ENCODE results near the gene SMARCA5.

- TF ChIP-seq ZNF274 (IDR thresholded peaks at IDR 0.05; ENCODE audit: low read depth, low read length) (no peak), YY1 (IDR thresholded peaks at IDR 0.05; ENCODE audit: insufficient read depth, insufficient read length) (no peak), SUZ12 (IDR thresholded peaks at IDR 0.05; ENCODE audit: extremely low read depth, insufficient read depth, insufficient read length) (no peak)
These were observed 556 bp upstream of the SMARCA5 start for GRCh38 chr4:143512978-143513313.

All from NT2/D1 (cell line).